Right lobe of liver (tissue), 6 donors: ENCODE results near the gene SLC8A2. TPM values are rescaled to one million over a fixed set of nuclear protein-coding genes. Genes with fewer than 3 reads are reported as not detected.

Source experiments
- ATAC-seq, 4 donors: fragments of 200-7000 bp; cut with Tn5 transposase; one replicate each; pipeline ENCODE4 v1.9.1; 2020; ENCODE audit warnings: mild to moderate bottlenecking in 4 of 4, moderate library complexity in 4 of 4
- DNase-seq, 3 donors: peaks; one replicate each; pipeline ENCODE4 v3.0.0-alpha.2; 2020
- H3K27ac ChIP-seq, 3 donors: fragments of 200-600 bp; one replicate each; pipeline ENCODE4 v1.8.0; 2022
- H3K27me3 ChIP-seq, 2 donors: fragments of 200-600 bp; one replicate each; pipeline ENCODE4 v1.8.0; 2022
- H3K36me3 ChIP-seq, 4 donors: fragments of 200-600 bp; sonication (generic) in 1 of 4; one replicate each; pipeline versions ENCODE4 v1.5.1 to v1.8.0; 2017 to 2022; ENCODE audit warnings: control low read depth in 1 of 4
- H3K4me1 ChIP-seq, 4 donors: fragments of 200-600 bp; sonication (generic) in 1 of 4; one replicate each; pipeline versions ENCODE4 v1.5.1 to v1.8.0; 2017 to 2022; ENCODE audit warnings: control low read depth in 1 of 4
- H3K4me3 ChIP-seq, 3 donors: fragments of 200-600 bp; one replicate each; pipeline ENCODE4 v1.8.0; 2022
- H3K9me3 ChIP-seq, 4 donors: fragments of 200-600 bp; sonication (generic) in 1 of 4; one replicate each; pipeline versions ENCODE4 v1.5.1 to v1.8.0; 2017 to 2022; ENCODE audit warnings: control low read depth in 1 of 4
- POLR2A ChIP-seq: fragments of 450-650 bp; IDR thresholded peaks from one replicate; pipeline ENCODE4 v1.6.1; 2017; ENCODE audit warnings: antibody characterized with exemption, mild to moderate bottlenecking
- WGBS: methylation state at CpG from one replicate; pipeline ENCODE4 v1.1.6; 2018; ENCODE audit warnings: low coverage, low lambda C conversion rate; ENCODE audit not compliant: insufficient coverage; ENCODE audit errors: missing lambda C conversion rate; 5-methylcytosine and 5-hydroxymethylcytosine counted together
- intact Hi-C, 2 donors: fragments of 100-400 bp; cut with DNase I; formaldehyde crosslinking; loops; one replicate each; pipeline versions ENCODE4 v1.11.2 to v1.14.1; 2022
- total RNA-seq, 6 experiments: library from RNA; depleted of rRNA in 2 of 6; stranded (reverse); fragments of >200 nt in 2 of 6; fragmentation: NEBNext Ultra II Directional in 3 of 6; extraction: Animal tissue kit (Norgen Biotek cat#: 25700) in 3 of 6; gene quantifications; one replicate each; pipeline versions ENCODE4 v1.1.0 to v1.2.4, GENCODE V29; 2016 to 2023
- TF ChIP-seq, protein P1 (sequence below), 4 donors: fragments of 200-600 bp in 3 of 4; fragments of 450-650 bp in 1 of 4; IDR thresholded peaks; one replicate each; pipeline versions ENCODE4 v1.5.1 to v1.8.0; 2016 to 2022; ENCODE audit warnings: antibody characterized with exemption in 4 of 4, mild to moderate bottlenecking in 2 of 4
- donor health status: DM: no; HTN: yes; CAD: no.
- donor health status: DM: no; HTN: no; CAD: no.
- donor health status: DM: no; HTN: no; CAD: no.
- donor health status: DM: no; HTN: yes; CAD: no.
- donor health status: DM: no; HTN: yes; CAD: no.

The SLC8A2 gene
- total RNA-seq, 6 experiments from 2014 or later, result 0.13 TPM; not detected in 5

- Histone ChIP-seq H3K27ac (no peak overlapping the region), H3K4me1 (no peaks in the 10 kb centered on the region), H3K27me3 (peaks cover 0 to 27% of the 10 kb centered on the region in 2 donors), H3K9me3 (no peaks in the 10 kb centered on the region), H3K36me3 (no peaks in the 10 kb centered on the region), H3K4me3 (no peak overlapping the region)
- DNase-seq (no peak), ATAC-seq (no peak)
- intact Hi-C loops, result no loop called here
- WGBS, result 6% methylated on average over 24 of the region's 34 CpGs
- TF ChIP-seq, protein P1, sequence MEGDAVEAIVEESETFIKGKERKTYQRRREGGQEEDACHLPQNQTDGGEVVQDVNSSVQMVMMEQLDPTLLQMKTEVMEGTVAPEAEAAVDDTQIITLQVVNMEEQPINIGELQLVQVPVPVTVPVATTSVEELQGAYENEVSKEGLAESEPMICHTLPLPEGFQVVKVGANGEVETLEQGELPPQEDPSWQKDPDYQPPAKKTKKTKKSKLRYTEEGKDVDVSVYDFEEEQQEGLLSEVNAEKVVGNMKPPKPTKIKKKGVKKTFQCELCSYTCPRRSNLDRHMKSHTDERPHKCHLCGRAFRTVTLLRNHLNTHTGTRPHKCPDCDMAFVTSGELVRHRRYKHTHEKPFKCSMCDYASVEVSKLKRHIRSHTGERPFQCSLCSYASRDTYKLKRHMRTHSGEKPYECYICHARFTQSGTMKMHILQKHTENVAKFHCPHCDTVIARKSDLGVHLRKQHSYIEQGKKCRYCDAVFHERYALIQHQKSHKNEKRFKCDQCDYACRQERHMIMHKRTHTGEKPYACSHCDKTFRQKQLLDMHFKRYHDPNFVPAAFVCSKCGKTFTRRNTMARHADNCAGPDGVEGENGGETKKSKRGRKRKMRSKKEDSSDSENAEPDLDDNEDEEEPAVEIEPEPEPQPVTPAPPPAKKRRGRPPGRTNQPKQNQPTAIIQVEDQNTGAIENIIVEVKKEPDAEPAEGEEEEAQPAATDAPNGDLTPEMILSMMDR (IDR thresholded peaks at IDR 0.05), result no peak
- TF ChIP-seq POLR2A, result no peak
Observed at GRCh38 chr19:47417746-47418691, 53.7 kb downstream of the SLC8A2 start.

DNA sequence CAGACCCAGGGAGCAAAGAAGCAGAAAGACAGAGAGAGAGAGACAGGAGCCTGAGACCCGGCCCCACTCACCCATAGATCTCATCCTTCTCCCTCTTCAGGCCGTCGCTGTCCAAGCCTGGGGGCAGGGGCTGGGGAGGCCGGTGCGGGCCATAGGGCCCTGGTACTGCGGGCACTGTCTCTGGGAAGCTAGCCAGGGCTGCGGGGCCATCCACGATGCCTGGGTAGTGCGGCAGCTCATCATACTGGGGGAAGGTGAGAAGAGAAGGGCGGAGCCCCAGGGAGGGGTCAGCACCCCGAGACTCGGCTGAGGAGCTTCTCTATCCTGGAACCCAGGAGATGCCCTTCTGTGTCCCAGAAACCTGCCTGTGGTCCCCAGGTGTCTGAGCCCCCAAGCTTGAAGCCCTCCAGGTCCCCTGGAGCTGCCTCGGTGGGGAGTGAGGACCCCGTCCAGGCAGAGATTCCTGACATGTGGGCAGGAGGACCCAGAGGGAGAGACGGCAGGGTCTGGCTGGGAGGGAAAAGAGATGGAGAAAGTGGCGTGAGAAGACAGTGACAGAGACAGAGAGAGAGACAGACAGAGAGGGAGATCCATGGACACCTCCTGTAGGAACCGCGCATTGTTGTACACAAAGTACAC, 54.5 kb downstream of the SLC8A2 start:
- intact Hi-C loops, result no loop called here
- ATAC-seq (peak in 1 of 4 donors; percentile 7), DNase-seq (no peak)
- H3K4me1 ChIP-seq, result no peaks in the 10 kb centered on the region
- H3K4me3 ChIP-seq, result no peak overlapping the region
- H3K9me3 ChIP-seq, result no peaks in the 10 kb centered on the region
- peaks cover 0 to 27% of the 10 kb centered on the region in 2 donors for H3K27me3 ChIP-seq
- no peaks in the 10 kb centered on the region for H3K36me3 ChIP-seq
- TF ChIP-seq, protein P1 (IDR thresholded peaks at IDR 0.05), result no peak
- no peak for TF ChIP-seq POLR2A
- H3K27ac ChIP-seq, result no peak overlapping the region
- WGBS, result 19% methylated on average over 8 of the region's 18 CpGs

DNA sequence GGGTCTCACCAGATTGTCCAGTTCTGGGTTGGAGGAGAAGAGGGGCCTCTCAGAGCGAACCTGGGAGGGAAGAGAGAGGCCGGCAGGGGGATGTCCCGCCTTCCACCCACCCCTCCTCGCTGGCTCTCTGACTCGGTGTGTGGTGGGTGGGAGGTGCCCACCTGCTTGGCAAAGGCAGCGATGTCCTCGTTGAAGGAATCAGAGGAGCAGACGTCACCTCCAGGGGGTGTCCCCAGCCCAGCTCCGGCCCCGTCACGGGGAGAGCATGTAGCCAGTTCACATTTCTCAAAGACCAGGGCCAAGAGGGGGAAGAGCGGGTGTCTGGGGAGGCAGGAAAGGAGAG, 55.1 kb downstream of the SLC8A2 start:
- H3K27me3 ChIP-seq, result peaks cover 0 to 27% of the 10 kb centered on the region in 2 donors
- ATAC-seq, result no peak

GRCh38 chr19:47415953-47416642, 55.6 kb downstream of the SLC8A2 start:
- DNase-seq, result no peak
- H3K4me3 ChIP-seq, result no peak overlapping the region
- H3K27ac ChIP-seq, result no peak overlapping the region
- no peak for ATAC-seq
- intact Hi-C loops, result no loop called here
- H3K9me3 ChIP-seq, result no peaks in the 10 kb centered on the region
- no peaks in the 10 kb centered on the region for H3K4me1 ChIP-seq
- WGBS, result 62% methylated on average over 9 of the region's 21 CpGs
- no peak for TF ChIP-seq POLR2A
- TF ChIP-seq, protein P1 (IDR thresholded peaks at IDR 0.05), result no peak
- peaks cover 0 to 27% of the 10 kb centered on the region in 2 donors for H3K27me3 ChIP-seq
- H3K36me3 ChIP-seq, result no peaks in the 10 kb centered on the region

More for the DNA sequence above, 55.1 kb downstream of the SLC8A2 start:
- no peaks in the 10 kb centered on the region for H3K9me3 ChIP-seq
- WGBS, result 35% methylated on average over 10 of the region's 12 CpGs
- H3K27ac ChIP-seq, result no peak overlapping the region
- H3K4me3 ChIP-seq, result no peak overlapping the region
- H3K36me3 ChIP-seq, result no peaks in the 10 kb centered on the region
- no peak for DNase-seq
- TF ChIP-seq, protein P1 (IDR thresholded peaks at IDR 0.05), result no peak
- no peak for TF ChIP-seq POLR2A
- H3K4me1 ChIP-seq, result no peaks in the 10 kb centered on the region
- intact Hi-C loops, result no loop called here
